Activated T-helper 17 cell treated with anti-CD3 and anti-CD28 coated beads, Interleukin-2, amount 50 U/mL, for 72 hours (primary cell): ENCODE data around the gene PITPNC1. TPM values are rescaled to one million over a fixed set of nuclear protein-coding genes. Genes with fewer than 3 reads are reported as not detected.
"Not testable (repeated sequence)": the region's sequence is repeated elsewhere in the genome, so short reads cannot be mapped to it uniquely, and the experiment has no call there.

Experiments used
- ATAC-seq: fragments of 150-1000 bp; cut with Tn5 transposase; replicated peaks from 2 replicates; pipeline ENCODE4 v1.10.0; 2021; ENCODE audit warnings: mild to moderate bottlenecking, moderate library complexity
- H3K27ac Mint-ChIP-seq: one replicate; pipeline ENCODE4 v1.8.0; 2022; ENCODE audit warnings: mixed read lengths
- H3K27me3 Mint-ChIP-seq: one replicate; pipeline ENCODE4 v1.8.0; 2022; ENCODE audit warnings: mixed read lengths
- H3K36me3 Mint-ChIP-seq: one replicate; pipeline ENCODE4 v1.8.0; 2022; ENCODE audit warnings: low read depth, mild to moderate bottlenecking, mixed read lengths
- H3K4me1 Mint-ChIP-seq: one replicate; pipeline ENCODE4 v1.8.0; 2022; ENCODE audit warnings: mixed read lengths
- H3K4me3 Mint-ChIP-seq: one replicate; pipeline ENCODE4 v1.8.0; 2022; ENCODE audit warnings: mild to moderate bottlenecking, mixed read lengths
- H3K9me3 Mint-ChIP-seq: one replicate; pipeline ENCODE4 v1.8.0; 2022; ENCODE audit warnings: mixed read lengths
- total RNA-seq, 2 donors: library from RNA; stranded (reverse); gene quantifications; one replicate each; pipeline ENCODE4 v1.2.3, GENCODE V29; 2022

Gene PITPNC1
- total RNA-seq, 2 donors from 2014 or later = 43.0 to 45.4 TPM

DNA sequence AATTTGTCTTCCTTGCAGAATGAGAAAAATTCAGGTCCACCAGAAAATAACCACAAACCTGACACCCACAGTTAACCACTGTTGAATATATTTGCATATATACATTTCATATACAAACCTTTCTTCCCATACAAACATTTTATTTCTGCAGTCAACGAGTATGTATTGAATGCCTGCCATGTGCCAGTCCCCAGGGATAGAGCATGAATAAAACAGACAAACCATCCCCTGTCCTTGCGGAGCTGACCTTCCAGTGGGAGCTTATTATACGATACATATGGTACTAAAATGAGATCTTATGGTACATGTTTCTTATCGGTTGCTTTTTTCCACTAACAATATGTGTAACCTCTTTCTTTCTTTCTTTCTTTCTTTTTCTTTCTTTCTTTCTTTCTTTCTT lies 116.7 kb downstream of the PITPNC1 start:
- Mint-ChIP-seq H3K36me3 (no peaks in the 10 kb centered on the region), H3K27me3 (no peaks in the 10 kb centered on the region), H3K27ac (peak overlapping the region; percentile 67), H3K4me3 (peak overlapping the region; percentile 14), H3K4me1 (peaks cover 29% of the 10 kb centered on the region), H3K9me3 (no peaks in the 10 kb centered on the region)
- no peak for ATAC-seq

DNA sequence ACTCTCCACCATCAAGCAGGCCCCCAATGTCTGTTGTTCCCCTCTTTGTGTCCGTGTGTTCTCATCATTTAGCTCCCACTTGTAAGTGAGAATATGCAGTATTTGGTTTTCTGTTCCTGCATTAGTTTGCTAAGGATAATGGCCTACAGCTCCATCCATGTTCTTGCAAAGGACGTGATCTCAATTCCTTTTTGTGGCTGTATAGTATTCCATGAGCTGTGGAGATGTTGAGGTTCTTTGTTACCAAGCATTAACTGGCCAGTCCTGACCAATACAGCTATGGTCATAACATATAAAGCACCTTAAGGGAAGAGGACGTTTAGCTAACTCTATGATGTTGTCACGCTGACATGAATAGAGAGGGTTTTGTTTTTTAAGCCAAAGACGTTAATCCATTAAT lies 118.5 kb downstream of the PITPNC1 start:
- not testable (repeated sequence) for H3K27ac Mint-ChIP-seq, H3K4me3 Mint-ChIP-seq, H3K36me3 Mint-ChIP-seq, H3K9me3 Mint-ChIP-seq, H3K27me3 Mint-ChIP-seq, ATAC-seq
- peaks cover 23% of the 10 kb centered on the region for H3K4me1 Mint-ChIP-seq

DNA sequence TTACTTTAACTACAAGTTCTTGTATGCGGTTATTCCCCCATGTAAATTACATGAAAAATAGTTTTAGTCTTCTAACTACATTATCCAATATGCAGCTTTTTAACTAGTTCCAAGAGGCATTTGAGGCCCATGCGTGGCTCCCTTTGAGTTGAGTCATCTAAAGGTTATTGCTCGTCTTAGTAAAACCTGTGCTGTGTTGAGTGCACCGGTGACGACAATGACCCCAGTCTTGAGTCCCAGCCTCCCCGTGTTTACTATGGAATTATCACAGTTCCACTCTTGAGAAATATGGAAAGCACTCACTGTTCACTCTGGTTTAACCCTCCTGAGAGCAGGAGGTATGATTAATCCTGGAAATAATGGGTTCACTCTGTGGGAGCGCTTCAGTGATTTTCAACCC lies 119.2 kb downstream of the PITPNC1 start:
- Mint-ChIP-seq H3K27ac (no peak overlapping the region), H3K9me3 (no peaks in the 10 kb centered on the region), H3K4me3 (no peak overlapping the region), H3K36me3 (no peaks in the 10 kb centered on the region), H3K27me3 (no peaks in the 10 kb centered on the region), H3K4me1 (peaks cover 23% of the 10 kb centered on the region)
- no peak for ATAC-seq

DNA sequence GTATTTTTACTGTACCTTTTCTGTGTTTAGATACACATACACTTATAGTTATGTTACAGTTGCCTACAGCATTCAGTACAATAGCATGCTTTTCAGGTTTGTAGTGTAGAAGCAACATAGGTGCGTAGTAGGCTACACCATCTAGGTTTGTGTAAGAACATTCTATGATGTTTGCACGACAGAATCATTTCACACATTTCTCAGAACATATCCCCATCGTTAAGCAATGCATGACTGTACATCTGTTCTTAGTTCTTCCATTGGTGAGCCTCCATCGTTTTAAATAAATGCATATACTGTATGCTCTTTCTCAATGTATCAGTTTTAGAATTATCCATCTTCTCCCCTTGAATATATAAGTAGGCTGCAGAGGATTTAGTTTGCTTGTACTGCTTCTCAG lies 122.6 kb downstream of the PITPNC1 start:
- ATAC-seq = no peak
- no peaks in the 10 kb centered on the region for H3K9me3 Mint-ChIP-seq
- H3K36me3 Mint-ChIP-seq = no peaks in the 10 kb centered on the region
- no peaks in the 10 kb centered on the region for H3K27me3 Mint-ChIP-seq
- H3K27ac Mint-ChIP-seq = no peak overlapping the region
- H3K4me1 Mint-ChIP-seq = peaks cover 21% of the 10 kb centered on the region
- no peak overlapping the region for H3K4me3 Mint-ChIP-seq

DNA sequence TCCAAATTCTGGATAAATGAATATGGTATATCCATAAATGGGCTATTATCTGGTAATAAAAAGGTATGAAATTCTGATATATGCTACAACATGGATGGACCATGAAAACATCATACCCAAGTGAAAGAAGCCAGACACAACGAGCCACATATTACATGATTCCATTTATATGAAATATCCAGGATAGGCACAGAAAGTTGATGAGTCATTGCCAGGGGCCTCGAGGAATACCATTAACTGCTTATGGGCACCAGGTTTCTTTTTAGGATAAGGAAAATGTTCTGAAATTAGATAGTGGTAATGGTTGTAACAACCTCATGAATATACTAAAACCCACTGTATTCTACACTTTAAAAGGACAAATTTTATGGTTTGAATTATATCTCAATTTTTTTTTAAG lies 123.2 kb downstream of the PITPNC1 start:
- Mint-ChIP-seq H3K36me3 (no peaks in the 10 kb centered on the region), H3K9me3 (no peaks in the 10 kb centered on the region), H3K4me3 (no peak overlapping the region), H3K27me3 (no peaks in the 10 kb centered on the region), H3K4me1 (peaks cover 27% of the 10 kb centered on the region), H3K27ac (no peak overlapping the region)
- ATAC-seq = no peak

DNA sequence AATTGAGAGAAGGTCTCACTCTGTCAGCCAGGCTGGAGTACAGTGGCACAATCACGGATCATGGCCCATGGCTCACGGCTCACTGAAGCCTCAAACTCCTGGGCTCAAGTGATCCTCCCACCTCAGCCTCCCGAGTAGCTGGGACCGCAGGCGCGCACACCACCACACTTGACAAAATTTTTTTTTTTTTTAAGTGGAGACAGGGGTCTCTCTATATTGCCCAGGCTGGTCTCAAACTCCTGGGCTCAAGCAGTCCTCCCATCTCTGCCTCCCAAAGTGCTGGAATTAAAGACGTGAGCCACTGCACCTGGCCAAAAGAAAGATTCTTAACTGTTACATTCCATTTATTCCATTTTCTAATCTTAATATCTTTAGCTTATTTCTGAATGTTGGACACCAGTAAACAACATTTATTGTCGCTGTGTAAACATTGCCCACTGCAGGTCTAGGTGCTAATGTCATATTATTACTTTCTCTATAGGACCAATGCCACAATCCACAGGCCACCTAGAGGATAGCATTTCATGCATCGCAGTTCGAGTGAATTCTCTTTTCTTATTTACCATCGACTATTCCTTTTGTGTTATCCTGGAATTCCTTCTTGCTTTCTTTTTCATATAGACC lies 123.7 kb downstream of the PITPNC1 start:
- Mint-ChIP-seq H3K27ac (no peak overlapping the region), H3K27me3 (no peaks in the 10 kb centered on the region), H3K36me3 (no peaks in the 10 kb centered on the region), H3K4me1 (peaks cover 28% of the 10 kb centered on the region), H3K4me3 (no peak overlapping the region), H3K9me3 (no peaks in the 10 kb centered on the region)
- ATAC-seq = no peak

DNA sequence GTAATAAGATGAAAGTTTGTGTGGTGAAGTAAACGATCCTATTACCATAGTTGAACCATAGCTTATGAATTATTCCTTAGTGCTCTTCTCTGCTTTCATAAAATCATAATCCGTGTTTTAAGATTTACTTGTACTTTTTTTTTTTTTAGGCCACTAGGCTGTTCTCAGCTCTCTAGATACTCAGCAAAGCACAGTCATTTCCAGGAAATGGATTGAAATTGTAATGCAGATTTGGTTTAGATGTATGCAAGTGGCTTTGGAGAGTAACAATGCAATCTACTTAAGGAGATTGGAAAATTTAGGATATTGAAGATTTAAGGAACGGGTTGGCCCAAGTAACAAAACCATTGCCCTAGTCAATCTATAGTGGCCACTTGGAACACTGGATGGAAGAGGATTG lies 125.1 kb downstream of the PITPNC1 start:
- Mint-ChIP-seq H3K9me3 (no peaks in the 10 kb centered on the region), H3K36me3 (no peaks in the 10 kb centered on the region), H3K27ac (no peak overlapping the region), H3K4me1 (peaks cover 34% of the 10 kb centered on the region), H3K27me3 (no peaks in the 10 kb centered on the region), H3K4me3 (no peak overlapping the region)
- ATAC-seq = no peak

DNA sequence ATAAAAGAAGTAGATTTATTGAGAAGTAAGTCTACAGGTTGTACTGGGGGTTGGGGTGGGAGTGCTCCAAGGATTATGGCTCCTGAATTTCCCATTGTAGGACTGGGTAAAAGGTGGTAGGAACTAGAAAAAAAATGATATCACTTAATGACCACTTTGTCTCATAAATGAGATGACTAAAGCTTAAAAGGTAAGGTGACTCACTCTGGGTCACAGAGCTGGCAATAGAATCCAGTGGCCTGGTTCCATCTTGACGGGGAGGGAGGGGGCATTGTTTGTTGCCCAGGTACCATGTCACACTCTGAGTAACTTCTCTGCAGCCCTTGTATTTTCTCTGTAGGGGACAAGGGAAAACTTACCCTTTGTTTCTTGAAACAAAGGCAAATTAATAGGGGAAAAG lies 126.1 kb downstream of the PITPNC1 start:
- H3K9me3 Mint-ChIP-seq = no peaks in the 10 kb centered on the region

DNA sequence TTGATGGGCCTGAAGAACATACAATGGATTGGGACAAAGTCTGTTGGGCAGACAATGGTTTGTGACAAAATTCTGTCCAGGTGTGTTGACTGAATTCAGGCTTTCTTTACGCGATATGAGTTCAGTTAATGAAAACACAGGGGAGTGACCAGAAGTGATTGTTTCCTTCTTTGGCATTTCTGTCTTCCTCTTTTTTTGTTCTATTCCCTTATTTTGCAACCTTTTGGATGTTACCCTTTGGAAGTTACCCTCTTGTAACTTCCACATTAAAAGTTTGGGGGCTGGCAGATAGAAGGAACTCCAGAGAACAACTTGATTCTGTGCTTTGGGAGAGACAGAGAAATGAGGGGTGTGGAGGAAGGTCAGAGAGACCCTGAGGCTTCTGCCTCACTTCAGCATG lies 126.7 kb downstream of the PITPNC1 start:
- no peaks in the 10 kb centered on the region for H3K9me3 Mint-ChIP-seq
- H3K4me3 Mint-ChIP-seq = peak overlapping the region; percentile 35
- no peaks in the 10 kb centered on the region for H3K27me3 Mint-ChIP-seq
- ATAC-seq = no peak
- peaks cover 36% of the 10 kb centered on the region for H3K4me1 Mint-ChIP-seq
- no peaks in the 10 kb centered on the region for H3K36me3 Mint-ChIP-seq
- peak overlapping the region; percentile 92 for H3K27ac Mint-ChIP-seq

More for the DNA sequence above, 126.1 kb downstream of the PITPNC1 start:
- H3K36me3 Mint-ChIP-seq = no peaks in the 10 kb centered on the region
- peak; percentile 92 for ATAC-seq
- no peaks in the 10 kb centered on the region for H3K27me3 Mint-ChIP-seq
- H3K4me3 Mint-ChIP-seq = peak overlapping the region; percentile 35
- H3K27ac Mint-ChIP-seq = peak overlapping the region; percentile 92
- H3K4me1 Mint-ChIP-seq = peaks cover 35% of the 10 kb centered on the region

DNA sequence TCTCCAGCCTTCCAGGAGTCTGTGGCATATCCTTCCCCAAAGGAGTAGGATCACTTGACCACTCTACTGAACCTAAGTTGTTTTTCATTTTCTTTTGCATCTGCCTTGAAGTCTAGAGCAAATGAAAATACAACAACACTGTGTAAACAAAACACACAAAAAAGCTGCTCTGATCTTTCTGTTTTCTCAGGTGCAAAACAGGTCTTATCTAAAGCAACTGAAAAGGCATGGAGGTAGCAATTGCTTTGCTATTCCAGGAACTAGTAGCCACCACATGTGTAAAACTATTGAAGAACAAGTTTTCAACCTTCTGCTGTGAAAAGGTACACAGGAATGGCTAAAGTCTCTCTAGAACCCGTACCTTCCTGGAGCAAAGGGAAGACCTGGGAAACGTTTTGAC lies 127.1 kb downstream of the PITPNC1 start:
- ATAC-seq = no peak
- H3K27ac Mint-ChIP-seq = no peak overlapping the region
- H3K4me3 Mint-ChIP-seq = no peak overlapping the region
- peaks cover 36% of the 10 kb centered on the region for H3K4me1 Mint-ChIP-seq
- H3K36me3 Mint-ChIP-seq = no peaks in the 10 kb centered on the region
- H3K9me3 Mint-ChIP-seq = no peaks in the 10 kb centered on the region
- no peaks in the 10 kb centered on the region for H3K27me3 Mint-ChIP-seq

DNA sequence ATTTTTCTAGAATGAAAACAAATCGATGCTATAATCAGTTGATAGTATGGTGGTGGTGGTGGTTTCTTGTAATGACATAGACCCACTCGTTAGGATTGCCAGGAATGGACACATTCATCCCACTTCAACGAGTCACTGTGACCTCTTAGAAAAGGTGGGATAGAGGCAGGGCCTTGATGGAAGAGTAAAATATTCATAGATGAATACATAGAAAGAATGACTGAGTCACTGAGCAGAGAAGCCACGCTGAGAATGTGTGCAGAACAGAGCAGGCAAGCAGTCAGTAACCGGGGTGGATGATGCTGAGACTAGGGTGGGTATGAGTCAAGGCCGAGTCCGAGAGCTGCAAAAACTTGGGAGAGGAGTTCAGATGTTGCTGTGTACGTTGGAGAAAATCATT lies 129.9 kb downstream of the PITPNC1 start:
- ATAC-seq = peak; percentile 75
- no peaks in the 10 kb centered on the region for H3K27me3 Mint-ChIP-seq
- no peaks in the 10 kb centered on the region for H3K9me3 Mint-ChIP-seq
- H3K4me1 Mint-ChIP-seq = peaks cover 43% of the 10 kb centered on the region
- no peak overlapping the region for H3K27ac Mint-ChIP-seq
- no peaks in the 10 kb centered on the region for H3K36me3 Mint-ChIP-seq
- no peak overlapping the region for H3K4me3 Mint-ChIP-seq

DNA sequence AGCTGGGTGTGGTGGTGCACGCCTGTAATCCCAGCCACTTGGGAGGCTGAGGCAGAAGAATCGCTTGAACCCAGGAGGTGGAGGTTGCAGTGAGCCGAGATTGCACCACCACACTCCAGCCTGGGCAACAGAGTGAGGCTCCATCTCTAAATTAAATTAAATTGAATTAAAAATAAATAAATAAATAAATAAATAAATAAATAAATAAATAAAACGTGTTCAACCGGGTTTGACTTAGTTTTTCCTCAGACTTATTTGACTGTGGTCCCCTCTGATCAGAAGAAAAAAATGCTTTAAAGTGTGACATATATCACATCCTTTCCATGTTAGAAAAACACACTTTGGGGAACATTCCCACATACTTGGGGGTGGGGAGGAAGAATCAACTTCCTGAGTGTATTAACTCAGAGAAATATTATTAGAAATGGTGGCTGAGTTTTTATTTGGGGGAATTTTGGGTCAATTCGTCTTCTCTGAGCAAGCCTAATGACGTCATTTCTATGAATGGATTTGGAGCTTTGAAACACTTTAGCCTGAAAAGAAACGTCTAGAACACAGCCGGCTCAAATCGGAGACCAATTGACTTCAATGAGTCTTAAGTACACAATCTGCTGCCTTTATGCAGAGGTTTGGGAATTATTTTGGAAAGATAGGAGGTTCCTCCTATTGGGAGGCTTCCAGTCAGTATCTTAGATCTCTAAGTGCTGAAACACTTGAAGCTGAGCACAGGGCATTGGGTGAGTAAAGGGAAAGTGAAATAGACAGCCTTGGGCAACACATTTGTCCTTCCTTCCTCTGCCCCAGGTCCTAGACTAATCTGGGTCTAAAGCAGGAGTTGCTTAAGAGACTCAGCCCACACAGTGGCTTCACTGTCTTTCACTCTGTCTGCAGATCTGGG lies 132.6 kb downstream of the PITPNC1 start:
- H3K4me1 Mint-ChIP-seq = peaks cover 26% of the 10 kb centered on the region

DNA sequence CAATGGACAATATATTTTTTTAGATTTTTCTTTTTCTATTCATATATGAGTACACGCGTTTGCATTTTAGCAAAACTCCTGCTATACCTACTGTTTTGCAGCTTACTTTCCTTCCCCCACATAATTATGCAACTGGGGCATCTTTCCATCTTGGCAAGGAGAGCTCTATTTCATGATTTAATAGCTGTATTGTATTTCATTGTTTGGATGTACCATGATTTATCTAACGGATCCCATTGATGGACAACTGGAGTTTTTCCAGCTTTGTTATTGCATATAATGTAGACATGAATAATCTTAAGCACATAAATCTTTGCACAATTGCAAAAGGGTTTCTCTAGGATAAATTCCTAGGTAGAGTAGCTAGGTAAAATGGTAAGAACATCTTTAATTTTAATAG lies 133.9 kb downstream of the PITPNC1 start:
- ATAC-seq = no peak
- Mint-ChIP-seq H3K27ac (no peak overlapping the region), H3K36me3 (no peaks in the 10 kb centered on the region), H3K4me3 (no peak overlapping the region), H3K27me3 (no peaks in the 10 kb centered on the region), H3K9me3 (no peaks in the 10 kb centered on the region), H3K4me1 (peaks cover 23% of the 10 kb centered on the region)

More for the DNA sequence above, 132.6 kb downstream of the PITPNC1 start:
- H3K27me3 Mint-ChIP-seq = no peaks in the 10 kb centered on the region
- no peak overlapping the region for H3K4me3 Mint-ChIP-seq
- H3K9me3 Mint-ChIP-seq = no peaks in the 10 kb centered on the region
- peak overlapping the region; percentile 4 for H3K27ac Mint-ChIP-seq
- ATAC-seq = no peak
- H3K36me3 Mint-ChIP-seq = no peaks in the 10 kb centered on the region

DNA sequence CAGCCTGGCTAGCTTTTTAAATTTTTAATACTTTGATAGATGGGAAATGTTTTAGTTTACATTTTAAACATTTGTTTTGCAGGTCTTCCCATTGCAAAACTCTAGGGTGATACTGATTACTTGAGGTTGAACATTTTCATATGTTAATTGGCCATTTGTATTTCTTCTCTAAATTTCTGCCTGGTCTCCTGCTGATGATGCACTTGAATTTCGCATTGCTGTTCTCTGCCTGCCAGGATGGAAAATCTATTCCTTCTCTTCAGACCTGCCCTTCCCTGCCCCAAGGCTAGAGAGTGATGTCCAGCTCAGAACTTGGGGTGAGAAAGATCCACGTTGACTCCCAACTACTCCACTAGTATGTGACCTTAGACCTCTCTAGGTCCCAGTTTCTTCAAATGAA lies 134.7 kb downstream of the PITPNC1 start:
- Mint-ChIP-seq H3K4me3 (no peak overlapping the region), H3K27ac (no peak overlapping the region)
- ATAC-seq = no peak

DNA sequence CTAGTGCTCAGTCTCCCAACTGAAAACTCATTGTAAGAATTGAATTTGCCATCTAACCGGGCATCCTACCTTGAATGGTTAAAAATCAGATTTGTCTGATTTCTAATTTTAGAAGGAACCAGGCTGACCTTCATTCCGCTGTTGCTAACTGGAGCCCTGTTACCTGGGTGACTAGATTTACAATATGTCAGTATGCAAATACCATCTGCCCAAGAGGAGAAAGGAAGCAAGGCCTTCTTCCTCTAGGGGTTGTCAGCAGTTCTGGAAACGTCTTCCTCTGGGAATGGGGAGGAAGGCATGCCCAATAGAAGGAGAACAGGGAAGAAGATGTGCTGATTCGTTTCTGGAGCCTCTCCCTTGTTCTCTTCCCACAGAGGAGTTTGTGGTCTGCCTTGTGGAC lies 137.9 kb downstream of the PITPNC1 start:
- H3K27ac Mint-ChIP-seq = peak overlapping the region; percentile 41
- no peaks in the 10 kb centered on the region for H3K27me3 Mint-ChIP-seq
- H3K4me1 Mint-ChIP-seq = peaks cover 29% of the 10 kb centered on the region
- no peak for ATAC-seq
- peaks cover 4% of the 10 kb centered on the region for H3K9me3 Mint-ChIP-seq
- no peak overlapping the region for H3K4me3 Mint-ChIP-seq
- H3K36me3 Mint-ChIP-seq = no peaks in the 10 kb centered on the region

More for the DNA sequence above, 134.7 kb downstream of the PITPNC1 start:
- H3K9me3 Mint-ChIP-seq = peaks cover under 1% of the 10 kb centered on the region
- H3K36me3 Mint-ChIP-seq = no peaks in the 10 kb centered on the region
- no peaks in the 10 kb centered on the region for H3K27me3 Mint-ChIP-seq
- peaks cover 24% of the 10 kb centered on the region for H3K4me1 Mint-ChIP-seq
